Measurements from ENCODE around the gene MEIOC. TPM values are rescaled to one million over a fixed set of nuclear protein-coding genes. Genes with fewer than 3 reads are reported as not detected.
"Not testable (repeated sequence)": the region's sequence is repeated elsewhere in the genome, so short reads cannot be mapped to it uniquely, and the experiment has no call there.

MEIOC gene
- total RNA-seq, 6 donors from 2014 or later = 0.17 TPM; not detected in 5

- Histone ChIP-seq H3K4me1 (peaks cover 7 to 26% (median 18%) of the 10 kb centered on the region in 4 donors), H3K36me3 (peaks cover 0 to 35% (median 11%) of the 10 kb centered on the region in 4 donors), H3K27ac (no peak overlapping the region), H3K27me3 (no peaks in the 10 kb centered on the region), H3K4me3 (no peak overlapping the region), H3K9me3 (no peaks in the 10 kb centered on the region)
- 89 to 97% methylated on average over 1 of the region's 1 CpG for WGBS, 2 donors
- ATAC-seq (ENCODE audit: low FRiP score in 2 of 2) (no peak), DNase-seq (no peak)
- TF ChIP-seq EP300 (IDR thresholded peaks at IDR 0.05) = no peak
- no peak for TF ChIP-seq POLR2AphosphoS5 (IDR thresholded peaks at IDR 0.05)
- TF ChIP-seq POLR2A (IDR thresholded peaks at IDR 0.05) = no peak
- no peak for TF ChIP-seq CTCF (IDR thresholded peaks at IDR 0.05)
Measured at GRCh38 chr17:44687756-44688155, 31.5 kb downstream of the MEIOC start.

- 82% methylated on average over 2 of the region's 2 CpGs for WGBS, 2 donors
- H3K4me1 ChIP-seq = peaks cover 7 to 26% (median 18%) of the 10 kb centered on the region in 4 donors
- ATAC-seq (ENCODE audit: low FRiP score in 2 of 2) = no peak
- H3K36me3 ChIP-seq = peaks cover 0 to 31% (median 7%) of the 10 kb centered on the region in 4 donors
- no peak overlapping the region for H3K27ac ChIP-seq
- no peak for DNase-seq
- no peaks in the 10 kb centered on the region for H3K9me3 ChIP-seq
- H3K27me3 ChIP-seq = no peaks in the 10 kb centered on the region
- H3K4me3 ChIP-seq = no peak overlapping the region
- no peak for TF ChIP-seq CTCF (IDR thresholded peaks at IDR 0.05)
- no peak for TF ChIP-seq EP300 (IDR thresholded peaks at IDR 0.05)
- no peak for TF ChIP-seq POLR2A (IDR thresholded peaks at IDR 0.05)
- TF ChIP-seq POLR2AphosphoS5 (IDR thresholded peaks at IDR 0.05) = no peak
Measured at GRCh38 chr17:44688200-44688599, 31.9 kb downstream of the MEIOC start.

GRCh38 chr17:44688675-44689476, 32.6 kb downstream of the MEIOC start:
- Histone ChIP-seq H3K9me3 (no peaks in the 10 kb centered on the region), H3K27ac (peak overlapping the region; percentile 81 to 89 (median 83)), H3K4me1 (peaks cover 7 to 26% (median 18%) of the 10 kb centered on the region in 4 donors), H3K4me3 (peak overlapping the region; percentile 76 to 80 (median 78)), H3K27me3 (no peaks in the 10 kb centered on the region), H3K36me3 (peaks cover 0 to 24% (median under 1%) of the 10 kb centered on the region in 4 donors)
- 5 to 6% methylated on average over 10 to 13 of the region's 13 CpGs for WGBS, 2 donors
- DNase-seq (no peak), ATAC-seq (ENCODE audit: low FRiP score in 2 of 2) (no peak)
- TF ChIP-seq POLR2A (IDR thresholded peaks at IDR 0.05) (no peak), CTCF (IDR thresholded peaks at IDR 0.05) (no peak), POLR2AphosphoS5 (IDR thresholded peaks at IDR 0.05) (no peak)

GRCh38 chr17:44689477-44690217, 33.4 kb downstream of the MEIOC start, which contains the start of gene CCDC43:
CCDC43 (minus strand) TSS chr17:44689776; CDS start chr17:44689753, 23 bp downstream.
- TF ChIP-seq CTCF (IDR thresholded peaks at IDR 0.05) (no peak), EP300 (IDR thresholded peaks at IDR 0.05) (peak in 1 of 4 donors; percentile 8), POLR2A (IDR thresholded peaks at IDR 0.05) (peak in 3 of 4 donors; percentile 53 to 76 (median 66)), POLR2AphosphoS5 (IDR thresholded peaks at IDR 0.05) (peak; percentile 68 to 80)
- 0% methylated on average over 12 to 16 of the region's 51 CpGs for WGBS, 2 donors
- H3K27me3 ChIP-seq = no peaks in the 10 kb centered on the region
- peaks cover 7 to 26% (median 18%) of the 10 kb centered on the region in 4 donors for H3K4me1 ChIP-seq
- DNase-seq (peak; percentile 95 to 97), ATAC-seq (ENCODE audit: low FRiP score in 2 of 2) (peak; percentile 99 to 100)
- peak within 1 kb of the TSS; percentile 81 to 89 (median 83) for H3K27ac ChIP-seq
- peaks cover 0 to 17% (median 0%) of the 10 kb centered on the region in 4 donors for H3K36me3 ChIP-seq
- no peaks in the 10 kb centered on the region for H3K9me3 ChIP-seq
- H3K4me3 ChIP-seq = peak within 1 kb of the TSS; percentile 76 to 80 (median 78)

- H3K27me3 ChIP-seq; H3K9me3 ChIP-seq; ATAC-seq (ENCODE audit: low FRiP score in 2 of 2); H3K36me3 ChIP-seq: not testable (repeated sequence)
- DNase-seq = peak in 1 of 2 donors; percentile 45
- peaks cover 7 to 26% (median 18%) of the 10 kb centered on the region in 4 donors for H3K4me1 ChIP-seq
- 86 to 88% methylated on average over 21 of the region's 21 CpGs for WGBS, 2 donors
- peak overlapping the region in 2 of 4 donors; percentile 83 to 89 for H3K27ac ChIP-seq
- H3K4me3 ChIP-seq = peak overlapping the region in 1 of 4 donors; percentile 76
Measured at GRCh38 chr17:44690746-44691306, 34.6 kb downstream of the MEIOC start.
